LoVo (cell line): Measurements from ENCODE around the gene TBC1D23.
"Not testable (repeated sequence)": the region's sequence is repeated elsewhere in the genome, so short reads cannot be mapped to it uniquely, and the experiment has no call there.

Source experiments
- DNase-seq: peaks from one replicate; pipeline ENCODE4 v3.0.0-alpha.2; 2016; ENCODE audit warnings: low spot score

The TBC1D23 gene

DNA sequence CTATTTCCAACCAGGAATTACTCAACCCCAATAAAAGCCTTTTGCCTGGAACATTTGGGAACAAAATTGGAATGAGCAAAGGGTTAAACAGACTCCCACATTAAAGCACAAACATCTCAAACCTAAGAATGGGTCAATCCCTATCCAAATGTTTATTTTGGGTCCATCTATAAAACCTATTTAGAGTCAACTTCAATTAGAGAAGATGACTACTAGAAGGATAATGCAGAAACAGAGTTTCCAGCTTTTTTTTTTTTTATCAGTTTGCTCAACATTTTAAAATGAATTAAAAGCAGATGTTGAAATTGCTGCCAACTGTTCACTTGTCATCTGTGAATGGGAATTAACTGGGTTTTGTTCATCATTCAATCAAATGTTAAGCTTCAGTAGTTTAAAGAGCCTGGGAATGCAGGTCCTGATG is 4.1 kb upstream of the TBC1D23 start:
- no peak for DNase-seq

DNA sequence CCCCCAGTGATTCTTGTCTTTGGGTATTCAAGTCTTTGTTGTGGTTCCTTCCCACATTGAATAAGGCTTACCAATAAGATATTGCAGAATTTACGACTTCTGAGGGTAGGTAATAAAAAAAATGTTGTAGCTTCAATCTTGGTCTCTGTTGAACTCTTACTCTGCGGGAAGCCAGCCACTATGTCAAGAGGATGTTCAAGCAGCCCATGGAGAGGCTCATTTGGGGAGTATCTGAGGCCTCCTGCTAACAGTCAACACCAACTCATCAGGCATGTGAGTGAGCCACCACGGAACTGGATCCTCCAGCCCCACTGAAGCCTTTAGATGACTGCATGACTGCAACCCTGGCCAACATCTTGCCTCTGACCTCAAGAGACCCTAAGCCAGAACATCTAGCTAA is 3.2 kb upstream of the TBC1D23 start:
- DNase-seq, result peak; percentile 9

DNA sequence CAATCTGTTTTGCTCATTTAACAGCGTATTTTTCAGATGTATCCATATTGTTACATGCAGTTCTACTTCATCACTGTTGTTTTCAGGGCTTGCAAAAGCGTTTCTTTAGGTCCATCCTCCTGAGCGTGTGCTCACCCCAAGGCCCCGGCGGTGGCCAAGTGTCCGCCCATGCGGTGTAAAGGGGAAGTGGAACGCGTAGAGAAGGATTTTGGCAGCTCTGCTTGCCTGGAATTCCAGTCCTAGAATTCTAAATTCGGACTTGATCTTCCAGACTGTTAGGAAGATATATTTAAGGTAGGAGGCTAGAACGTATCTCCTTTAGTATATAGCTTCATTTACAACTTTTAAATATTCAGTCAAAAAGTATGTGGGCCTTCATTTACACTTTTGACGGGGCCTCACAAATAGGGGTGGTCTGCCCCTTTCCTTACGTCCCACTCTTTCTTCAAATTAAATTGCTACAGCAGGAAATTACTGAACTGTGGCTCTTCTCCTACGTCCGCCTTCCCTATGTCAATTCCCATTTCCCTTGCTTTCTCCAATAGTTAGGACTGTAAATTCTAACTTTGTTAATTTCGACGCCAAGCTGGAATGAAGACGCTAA is 609 bp upstream of the TBC1D23 start:
- no peak for DNase-seq

DNA sequence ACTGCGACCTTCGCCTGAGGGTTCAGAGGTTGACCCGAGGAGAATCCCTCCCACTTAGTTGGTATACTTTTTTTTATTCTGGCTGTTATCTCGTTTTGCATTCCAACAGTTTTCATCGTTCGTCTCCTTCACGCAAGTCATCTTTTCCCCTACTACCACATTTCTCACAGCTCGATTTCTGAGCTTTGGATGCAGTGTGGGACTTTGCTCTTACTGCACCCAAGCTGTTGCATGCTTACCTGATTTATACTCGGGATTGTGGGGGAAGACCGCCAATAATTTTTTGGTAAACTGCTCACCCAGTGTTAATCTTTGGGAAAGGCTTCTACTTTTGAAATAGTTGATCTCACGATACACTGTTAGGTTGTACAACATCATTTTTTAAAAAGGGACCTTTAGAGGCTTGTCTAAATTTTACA is 702 bp downstream of the TBC1D23 start:
- DNase-seq, result peak; percentile 11

DNA sequence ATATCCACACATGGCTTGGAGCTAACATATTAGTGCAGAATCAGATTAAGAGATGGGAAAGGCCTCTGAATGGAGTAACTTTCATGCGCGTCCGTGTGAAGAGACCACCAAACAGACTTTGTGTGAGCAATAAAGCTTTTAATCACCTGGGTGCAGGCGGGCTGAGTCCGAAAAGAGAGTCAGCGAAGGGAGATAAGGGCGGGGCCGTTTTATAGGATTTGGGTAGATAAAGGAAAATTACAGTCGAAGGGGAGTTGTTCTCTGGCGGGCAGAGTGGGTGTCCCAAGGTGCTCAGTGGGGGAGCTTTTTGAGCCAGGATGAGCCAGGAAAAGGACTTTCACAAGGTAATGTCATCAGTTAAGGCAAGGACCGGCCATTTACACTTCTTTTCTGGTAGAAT is 2.1 kb downstream of the TBC1D23 start:
- DNase-seq, result not testable (repeated sequence)

DNA sequence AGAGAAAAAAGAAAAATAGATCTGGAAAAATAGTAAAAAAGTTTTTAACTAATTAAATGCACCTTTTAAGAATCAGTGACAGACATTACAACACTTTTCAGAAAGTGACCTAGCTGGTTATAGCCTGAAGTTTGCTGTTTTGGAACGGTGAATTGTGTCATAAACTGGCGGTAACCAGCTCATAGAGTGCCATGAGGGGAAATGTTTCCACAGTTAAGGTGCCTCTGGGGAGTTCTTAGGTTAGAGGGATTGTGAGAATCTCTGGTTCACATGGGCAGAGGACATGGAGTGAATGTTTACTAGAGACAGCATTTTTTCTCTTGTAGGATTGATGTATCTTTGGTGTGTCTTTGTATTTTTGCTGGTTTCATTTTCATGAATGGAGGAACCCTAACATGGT is 2.8 kb downstream of the TBC1D23 start:
- no peak for DNase-seq

DNA sequence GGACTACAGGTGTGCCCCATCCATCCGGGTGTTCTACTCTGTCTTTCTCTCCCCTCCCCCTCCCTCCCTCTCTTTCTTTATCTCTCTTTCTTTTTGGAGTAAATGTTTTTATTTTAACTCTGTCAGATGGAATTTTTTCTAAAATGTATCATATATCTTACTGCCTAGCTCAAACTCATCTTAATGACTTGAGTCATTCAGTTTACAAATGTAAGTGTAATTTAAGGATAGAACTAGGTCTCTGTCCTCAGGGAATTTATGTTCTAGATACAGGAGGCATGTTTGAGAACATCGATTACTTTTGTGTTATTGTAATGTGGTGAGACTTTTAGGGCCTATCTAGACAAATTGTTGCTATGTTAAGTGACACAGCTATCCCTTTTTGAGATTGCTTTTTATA is 3.5 kb downstream of the TBC1D23 start:
- DNase-seq, result no peak

DNA sequence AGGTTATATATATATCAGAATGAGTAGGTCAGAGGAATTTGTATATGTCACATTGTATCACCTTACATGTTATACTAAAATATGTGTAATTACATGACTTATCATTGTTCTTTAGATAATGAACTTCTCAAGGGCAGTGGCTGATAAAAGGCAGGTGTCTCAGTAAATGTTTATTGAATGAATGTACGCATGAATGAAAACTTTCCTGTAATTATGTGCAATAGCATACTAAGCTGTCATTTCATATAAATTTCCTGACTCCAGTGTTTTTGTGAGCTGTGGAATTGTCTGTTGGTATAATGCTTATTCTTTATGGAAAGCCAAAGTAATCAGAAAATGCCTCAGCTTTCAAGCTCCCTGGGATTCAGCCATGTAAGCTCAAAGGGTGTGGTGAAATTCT is 4.2 kb downstream of the TBC1D23 start:
- DNase-seq, result no peak

DNA sequence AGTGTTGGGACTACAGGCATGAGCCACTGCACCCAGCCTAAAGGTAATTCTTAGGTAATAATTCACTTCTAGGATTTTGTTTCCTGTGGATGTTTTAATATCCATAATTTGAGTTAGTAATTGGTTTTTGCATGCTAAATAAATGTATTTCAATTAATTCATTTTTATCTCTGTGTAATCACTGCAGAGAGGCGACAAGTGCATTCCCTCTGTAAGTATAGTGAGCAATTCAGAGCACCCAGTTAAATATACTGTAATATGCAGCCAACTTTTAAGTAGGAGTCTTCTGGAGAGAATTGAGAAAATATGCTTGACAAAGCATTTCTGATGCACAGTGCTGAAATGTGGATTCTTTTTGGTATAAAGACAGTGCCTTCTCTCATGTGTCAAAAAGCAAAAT is 5.7 kb downstream of the TBC1D23 start:
- no peak for DNase-seq

DNA sequence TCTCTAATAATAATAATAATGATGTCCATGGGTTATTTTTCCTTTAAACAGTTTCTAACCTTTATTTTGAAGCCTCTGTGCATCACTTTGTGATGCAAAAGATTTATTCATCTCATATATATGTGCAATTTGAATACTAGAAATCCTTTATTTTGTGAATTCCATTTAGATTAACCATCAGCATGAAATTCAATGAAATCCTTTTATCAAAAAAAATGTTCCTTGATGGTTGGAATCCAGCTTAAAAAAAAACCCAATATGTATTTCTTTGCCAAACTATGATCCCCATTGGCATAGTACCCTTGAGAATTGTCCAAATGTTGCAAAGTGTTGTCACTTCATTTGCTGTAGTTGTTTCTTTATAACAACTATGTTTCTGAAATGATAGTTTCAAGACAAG is 7.4 kb downstream of the TBC1D23 start:
- DNase-seq, result no peak

DNA sequence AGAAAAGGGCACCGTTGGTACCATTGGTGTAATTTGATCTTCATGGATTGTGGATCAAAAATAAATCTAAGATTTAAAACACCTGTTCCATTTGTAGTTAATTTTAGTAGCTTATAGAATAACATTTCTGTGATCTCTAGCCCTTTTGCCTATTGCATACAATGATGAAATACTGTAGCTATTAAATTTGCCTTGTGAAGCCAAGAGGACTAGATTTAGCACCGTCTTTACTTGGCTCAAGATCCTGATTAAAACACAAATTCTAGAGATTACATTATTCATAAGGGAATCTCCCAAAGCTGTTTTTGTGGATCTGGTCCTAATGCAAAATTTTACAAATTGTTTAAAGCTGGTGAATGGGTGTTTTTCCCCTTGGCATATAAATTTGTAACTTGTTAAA is 8.2 kb downstream of the TBC1D23 start:
- DNase-seq, result no peak

DNA sequence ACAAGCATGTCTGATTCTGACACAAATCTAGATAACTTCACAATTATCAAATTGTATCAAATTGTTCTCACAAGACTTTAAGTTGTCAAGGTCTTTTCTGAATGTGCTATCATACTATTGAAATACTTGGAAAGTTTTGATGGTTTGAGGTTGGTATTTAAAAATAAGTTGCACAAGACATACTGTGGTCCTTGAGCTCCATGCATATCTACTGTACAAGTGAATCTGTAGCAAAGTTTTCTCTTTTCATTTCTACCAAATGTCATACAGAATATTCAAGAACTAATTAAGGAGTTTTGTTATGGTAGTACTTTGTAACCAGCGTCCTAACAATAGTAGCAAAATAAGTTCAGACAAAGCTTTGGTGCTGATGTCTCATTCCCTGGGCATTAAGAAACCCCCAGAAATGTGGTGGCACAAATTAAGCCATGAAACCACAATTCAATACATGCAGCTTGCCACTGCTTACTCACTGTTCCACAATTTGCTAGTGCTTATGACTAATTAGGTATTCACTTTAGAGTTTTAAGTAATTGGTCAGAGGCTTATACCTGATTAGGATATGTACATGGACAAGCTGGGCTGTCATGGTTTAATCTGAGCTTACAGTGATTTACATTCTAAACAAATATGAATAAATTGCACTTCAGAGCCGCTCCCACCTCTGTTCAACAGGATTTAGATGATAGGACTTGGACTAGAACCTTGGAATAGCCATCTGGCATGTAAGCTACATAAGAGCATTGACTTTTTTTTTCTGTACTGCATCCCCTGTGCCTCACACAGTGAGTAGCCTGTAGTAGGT is 8.8 kb downstream of the TBC1D23 start:
- DNase-seq, result peak; percentile 20

DNA sequence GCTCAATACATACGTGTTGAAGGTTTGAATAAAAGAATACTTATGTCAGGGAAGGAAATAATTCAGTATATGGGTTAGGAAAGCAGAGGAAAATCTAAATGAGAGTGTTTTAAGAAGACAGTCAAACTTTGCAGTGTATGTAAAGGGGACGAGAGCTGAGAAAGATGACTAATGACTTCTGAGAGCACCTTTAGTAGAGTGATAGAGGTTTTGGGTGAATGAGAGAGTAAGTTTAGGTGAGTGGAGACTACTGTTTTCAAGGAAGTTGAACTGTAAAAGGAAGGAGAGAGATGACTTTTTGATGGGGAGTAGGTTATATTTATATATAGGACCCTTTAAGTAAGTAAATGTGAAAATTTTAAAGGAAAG is 9.4 kb downstream of the TBC1D23 start:
- no peak for DNase-seq

DNA sequence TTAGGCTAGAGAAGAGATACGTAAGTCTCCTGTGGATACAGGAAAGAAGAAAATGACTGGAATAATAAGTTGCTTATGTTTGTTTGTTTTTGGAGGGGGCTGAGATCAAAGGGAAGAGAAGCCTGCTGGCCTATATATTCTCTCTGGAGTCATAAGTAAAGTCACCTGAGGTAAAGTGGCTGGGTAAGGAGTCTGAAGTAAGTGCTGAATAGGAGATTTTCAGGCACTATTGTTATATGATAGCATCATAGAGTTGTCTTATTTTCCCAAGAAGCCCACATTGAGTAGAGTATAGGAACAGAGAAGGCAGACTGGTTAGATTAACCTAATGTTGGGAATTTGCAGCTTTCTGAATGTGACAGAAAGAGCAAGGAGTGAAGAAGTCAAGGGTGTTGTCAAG is 10.7 kb downstream of the TBC1D23 start:
- no peak for DNase-seq

DNA sequence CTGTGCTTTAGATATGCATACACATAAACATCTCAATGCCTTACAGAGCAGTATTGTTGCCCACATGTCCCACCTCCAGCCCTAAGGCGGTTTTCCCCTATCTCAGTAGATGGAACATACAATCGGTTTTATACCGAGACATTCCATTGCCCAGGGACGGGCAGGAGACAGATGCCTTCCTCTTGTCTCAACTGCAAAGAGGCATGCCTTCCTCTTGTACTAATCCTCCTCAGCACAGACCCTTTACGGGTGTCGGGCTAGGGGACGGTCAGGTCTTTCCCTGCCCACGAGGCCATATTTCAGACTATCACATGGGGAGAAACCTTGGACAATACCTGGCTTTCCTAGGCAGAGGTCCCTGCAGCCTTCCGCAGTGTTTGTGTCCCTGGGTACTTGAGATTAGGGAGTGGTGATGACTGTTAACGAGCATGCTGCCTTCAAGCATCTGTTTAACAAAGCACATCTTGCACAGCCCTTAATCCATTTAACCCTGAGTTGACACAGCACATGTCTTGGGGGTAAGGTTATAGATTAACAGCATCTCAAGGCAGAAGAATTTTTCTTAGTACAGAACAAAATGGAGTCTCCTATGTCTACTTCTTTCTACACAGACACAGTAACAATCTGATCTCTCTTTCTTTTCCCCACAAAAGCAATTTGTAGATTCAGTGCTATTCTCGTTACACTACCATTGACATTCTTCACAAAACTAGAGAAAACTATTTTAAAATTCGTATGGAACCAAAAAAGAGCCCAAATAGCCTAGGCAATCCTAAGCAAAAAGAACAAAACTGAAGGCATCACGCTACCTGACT is 12.2 kb downstream of the TBC1D23 start:
- DNase-seq, result not testable (repeated sequence)

DNA sequence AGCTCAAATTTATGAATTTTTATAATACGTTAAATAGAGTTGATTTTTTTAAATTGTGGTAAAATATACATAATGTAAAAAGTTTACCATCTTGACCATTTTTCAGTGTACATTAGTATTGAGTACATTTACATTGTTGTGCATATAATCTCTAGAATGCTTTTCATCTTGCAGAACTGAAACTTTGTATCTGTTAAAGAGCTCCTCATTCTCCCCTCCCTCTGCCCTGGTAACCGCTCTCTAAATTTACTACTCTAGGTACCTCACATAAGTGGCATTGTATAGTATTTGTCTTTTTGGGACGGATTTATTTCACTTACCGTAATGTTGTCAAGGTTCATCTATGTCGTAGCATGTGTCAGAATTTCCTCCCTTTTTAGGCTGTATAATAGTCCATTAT is 13.6 kb downstream of the TBC1D23 start:
- DNase-seq, result no peak

DNA sequence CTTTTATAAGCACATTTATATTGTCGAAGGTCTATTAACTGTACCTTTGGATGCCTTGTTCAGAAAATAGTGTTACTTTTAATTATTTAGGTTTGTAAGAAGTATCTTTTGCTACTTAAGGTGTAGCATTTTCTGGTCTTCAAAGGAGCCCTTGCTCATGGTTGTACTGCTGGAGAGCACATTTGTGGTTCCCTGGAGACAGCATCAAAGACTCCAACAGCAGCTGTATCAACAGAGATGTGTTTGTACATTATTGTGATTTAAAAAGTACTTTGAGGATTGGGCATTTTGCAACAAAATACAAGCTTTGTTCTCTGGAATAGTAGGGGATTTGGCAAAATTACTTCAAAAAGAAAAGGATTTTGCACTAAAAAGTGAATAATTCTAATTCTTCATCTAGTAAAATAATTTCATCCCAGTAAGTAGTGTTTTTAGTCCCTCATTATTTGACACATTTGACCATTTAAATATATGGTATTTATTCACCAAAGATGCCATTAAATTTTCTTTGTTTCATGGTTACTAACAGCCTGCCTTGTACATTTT is 16.5 kb downstream of the TBC1D23 start:
- DNase-seq, result no peak

DNA sequence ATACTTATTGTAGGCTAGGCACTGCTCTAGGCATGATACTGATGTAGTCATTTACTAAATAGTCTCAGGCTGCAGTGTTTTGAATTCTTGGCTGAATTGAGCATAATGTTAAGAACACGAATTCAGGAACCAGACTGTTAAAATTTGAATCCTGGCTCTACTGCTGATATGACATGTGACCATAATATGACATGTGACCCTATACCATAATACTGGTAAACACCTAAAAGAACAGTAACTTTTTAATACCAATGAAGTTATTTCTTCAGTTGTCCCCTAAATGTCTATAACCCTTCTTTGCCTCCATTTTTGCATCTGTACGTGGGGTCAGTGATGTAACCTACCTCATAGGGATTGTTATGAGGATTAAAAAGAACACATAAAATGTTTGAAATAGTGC is 18.1 kb downstream of the TBC1D23 start:
- no peak for DNase-seq

DNA sequence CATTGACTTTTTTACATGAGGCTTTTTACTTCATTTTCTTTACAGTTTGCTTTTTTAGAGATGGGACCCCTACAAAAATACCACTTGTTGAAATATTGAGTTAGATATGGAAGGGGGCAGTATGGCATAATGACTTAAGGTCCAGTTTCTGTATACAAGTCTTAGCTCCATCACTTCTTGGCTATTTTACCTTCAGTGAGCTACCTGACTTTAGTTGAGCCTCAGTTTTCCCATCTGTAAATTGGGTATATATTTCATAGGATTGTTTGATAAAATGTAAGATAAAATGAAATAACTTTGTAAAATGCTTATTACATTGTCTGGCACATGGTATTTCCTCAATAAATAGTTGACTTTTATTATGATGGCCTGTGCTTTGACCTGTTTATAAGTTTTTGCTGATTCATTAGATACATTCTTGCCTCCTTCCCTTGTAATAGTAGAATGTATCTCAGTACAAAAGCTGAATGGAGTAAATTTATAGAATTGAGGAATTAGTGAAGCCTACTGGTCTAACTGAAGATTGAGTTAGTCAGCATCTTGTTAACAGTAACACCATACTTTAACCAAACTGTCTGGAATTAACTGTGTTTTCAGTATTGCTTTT is 27.6 kb downstream of the TBC1D23 start:
- DNase-seq, result no peak

DNA sequence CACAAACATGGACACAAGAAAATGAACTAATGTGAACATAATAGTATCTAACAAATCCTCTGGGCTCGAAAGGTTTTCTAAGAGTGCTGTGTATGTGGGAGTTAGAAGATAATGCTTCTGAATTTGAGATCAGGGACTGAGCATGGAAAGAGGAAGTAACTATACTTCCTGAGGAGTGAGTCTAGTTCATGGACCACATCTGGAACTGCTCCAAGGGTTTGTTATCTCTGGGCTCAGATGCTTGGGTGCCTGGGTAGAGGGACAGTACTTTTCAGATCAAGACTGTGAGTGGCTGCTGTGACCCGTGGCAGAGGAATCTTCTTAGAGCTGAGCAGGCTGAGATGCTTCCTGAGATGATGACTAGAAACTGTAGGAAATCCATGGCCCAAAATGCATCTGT is 28.5 kb downstream of the TBC1D23 start:
- DNase-seq, result no peak

DNA sequence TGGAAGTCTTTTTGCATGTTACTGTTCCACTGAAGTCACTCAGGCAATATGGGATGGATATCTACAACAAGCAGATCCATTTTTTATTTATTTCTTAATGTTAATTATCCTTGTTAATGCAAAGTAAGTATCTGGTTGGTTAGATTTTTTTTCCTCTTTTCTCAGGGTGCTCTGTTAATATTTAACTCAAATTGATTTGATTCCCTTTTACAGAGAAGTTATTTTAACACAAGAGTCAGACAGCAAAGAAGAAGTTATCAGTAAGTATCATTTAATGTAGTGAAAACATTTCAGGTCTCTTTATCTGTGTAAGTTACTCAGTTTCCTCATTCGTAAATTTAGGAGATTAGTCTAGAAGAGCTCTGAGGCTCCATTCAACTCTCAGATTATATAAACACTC is 34.3 kb downstream of the TBC1D23 start:
- DNase-seq, result no peak

DNA sequence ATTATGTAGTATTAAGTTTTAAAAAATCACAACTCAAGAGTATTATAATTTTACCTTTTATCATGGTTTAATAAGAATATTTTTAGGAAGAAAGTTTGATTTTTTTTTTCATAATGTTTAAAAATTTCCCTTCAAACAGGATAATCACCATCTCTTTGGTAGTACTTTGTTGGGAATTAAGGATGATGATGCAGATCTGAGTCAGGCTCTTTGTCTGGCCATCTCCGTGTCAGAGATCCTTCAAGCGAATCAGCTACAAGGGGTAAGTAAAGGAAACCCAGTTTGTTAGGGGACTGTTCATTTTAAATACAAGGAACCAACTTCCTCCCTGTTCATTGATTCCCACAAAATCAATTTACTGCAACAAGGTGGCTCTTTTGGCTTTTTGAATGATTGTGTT is 37.0 kb downstream of the TBC1D23 start:
- no peak for DNase-seq
